ENCODE results near the gene PAXIP1.
"Not testable (repeated sequence)": the region's sequence is repeated elsewhere in the genome, so short reads cannot be mapped to it uniquely, and the experiment has no call there.

PAXIP1 gene

GRCh38 chr7:155003092-155003375, at the start of gene PAXIP1:
Gene PAXIP1, minus strand, starts transcription at chr7:155003124. Its CDS starts 195 bp downstream, at chr7:155002929.
- DNase-seq (ENCODE audit: low spot score): no peak

- no peak for DNase-seq (ENCODE audit: low spot score)
These were observed 48.4 kb upstream of the PAXIP1 start for GRCh38 chr7:155051355-155051754.

GRCh38 chr7:155048006-155048405, 45.1 kb upstream of the PAXIP1 start:
- no peak for DNase-seq (ENCODE audit: low spot score)

- no peak for DNase-seq (ENCODE audit: low spot score)
These were observed 40.8 kb upstream of the PAXIP1 start for GRCh38 chr7:155043756-155044155.

GRCh38 chr7:155038335-155038734, 35.4 kb upstream of the PAXIP1 start:
- no peak for DNase-seq (ENCODE audit: low spot score)

- DNase-seq (ENCODE audit: low spot score): not testable (repeated sequence)
These were observed 31.6 kb upstream of the PAXIP1 start for GRCh38 chr7:155034495-155034894.

GRCh38 chr7:155032978-155033377, 30.1 kb upstream of the PAXIP1 start:
- no peak for DNase-seq (ENCODE audit: low spot score)

- no peak for DNase-seq (ENCODE audit: low spot score)
These were observed 25.0 kb upstream of the PAXIP1 start for GRCh38 chr7:155027879-155028278.

- DNase-seq (ENCODE audit: low spot score): peak; percentile 41
These were observed 18.8 kb upstream of the PAXIP1 start for GRCh38 chr7:155021699-155022145.

- no peak for DNase-seq (ENCODE audit: low spot score)
These were observed 18.1 kb upstream of the PAXIP1 start for GRCh38 chr7:155020996-155021395.

- no peak for DNase-seq (ENCODE audit: low spot score)
These were observed 14.9 kb upstream of the PAXIP1 start for GRCh38 chr7:155017834-155018233.

GRCh38 chr7:155011086-155011485, 8.2 kb upstream of the PAXIP1 start:
- DNase-seq (ENCODE audit: low spot score): no peak

GRCh38 chr7:155009570-155010157, 6.7 kb upstream of the PAXIP1 start:
- DNase-seq (ENCODE audit: low spot score): no peak

GRCh38 chr7:155007947-155008346, 5.0 kb upstream of the PAXIP1 start:
- DNase-seq (ENCODE audit: low spot score): no peak

GRCh38 chr7:155003376-155004214, 671 bp upstream of the PAXIP1 start:
- DNase-seq (ENCODE audit: low spot score): peak; percentile 86

GRCh38 chr7:155002411-155003091, 373 bp downstream of the PAXIP1 start:
- peak; percentile 67 for DNase-seq (ENCODE audit: low spot score)

GRCh38 chr7:155001756-155002410, 1.0 kb downstream of the PAXIP1 start:
- no peak for DNase-seq (ENCODE audit: low spot score)

- DNase-seq (ENCODE audit: low spot score): no peak
These were observed 2.1 kb downstream of the PAXIP1 start for GRCh38 chr7:155000795-155001194.

- DNase-seq (ENCODE audit: low spot score): no peak
These were observed 4.4 kb downstream of the PAXIP1 start for GRCh38 chr7:154998481-154998880.

GRCh38 chr7:154997840-154998370, 5.0 kb downstream of the PAXIP1 start:
- DNase-seq (ENCODE audit: low spot score): no peak

- DNase-seq (ENCODE audit: low spot score): no peak
These were observed 6.2 kb downstream of the PAXIP1 start for GRCh38 chr7:154996756-154997155.

- DNase-seq (ENCODE audit: low spot score): no peak
These were observed 6.8 kb downstream of the PAXIP1 start for GRCh38 chr7:154996101-154996500.

All from LoVo (cell line).